HG02852 (cell line): ENCODE data around the gene SLC22A23.

Source experiments
- ATAC-seq: cut with Tn5 transposase; IDR thresholded peaks from one replicate; pipeline ENCODE4 v1.9.1; 2021; ENCODE audit warnings: mild to moderate bottlenecking, moderate library complexity; ENCODE audit not compliant: unreplicated experiment

Gene SLC22A23

DNA sequence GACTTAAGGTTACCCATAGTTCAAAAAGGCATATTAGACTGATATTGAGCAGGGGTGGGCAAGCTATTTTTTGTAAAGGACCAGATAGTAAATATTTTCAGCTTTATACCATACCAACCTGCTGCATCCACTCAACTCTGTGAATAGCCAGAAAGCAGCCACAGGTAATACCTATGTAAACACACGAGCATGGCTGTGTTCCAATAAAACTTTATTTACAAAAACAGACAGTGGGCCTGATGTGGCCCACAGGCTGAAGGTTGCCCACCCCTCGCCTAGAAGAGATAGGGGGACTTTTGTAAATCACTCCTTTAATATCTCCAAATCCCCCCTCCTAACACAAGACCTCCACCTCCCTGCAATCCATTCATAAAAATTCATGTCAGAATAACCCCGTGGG lies 133.7 kb downstream of the SLC22A23 start:
- no peak for ATAC-seq

DNA sequence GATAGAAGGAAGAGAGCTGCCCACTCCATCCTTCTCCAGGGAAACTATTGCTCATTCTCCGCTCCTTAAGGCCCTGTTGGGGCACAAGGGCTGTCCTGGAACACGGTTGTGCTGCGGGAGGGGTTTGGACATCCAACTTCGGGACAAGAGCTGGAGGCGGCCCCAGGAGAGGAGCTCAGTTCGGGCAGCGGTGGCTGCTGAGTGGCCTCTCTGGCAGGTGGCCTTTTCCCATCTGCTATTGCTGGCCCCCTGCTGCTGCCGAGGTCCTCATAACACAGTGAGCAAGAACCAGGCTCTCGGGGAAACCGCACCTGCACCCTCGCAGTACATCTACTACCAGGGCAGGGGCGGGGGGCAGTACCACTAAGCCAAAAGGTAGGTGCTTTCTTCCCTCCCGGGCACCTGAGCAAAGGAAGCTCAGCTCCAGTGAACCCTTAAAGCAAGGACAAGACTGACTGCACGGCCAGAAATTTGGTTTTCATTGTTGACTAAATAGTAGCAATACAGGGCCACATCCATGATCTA lies 134.4 kb downstream of the SLC22A23 start:
- ATAC-seq = no peak

DNA sequence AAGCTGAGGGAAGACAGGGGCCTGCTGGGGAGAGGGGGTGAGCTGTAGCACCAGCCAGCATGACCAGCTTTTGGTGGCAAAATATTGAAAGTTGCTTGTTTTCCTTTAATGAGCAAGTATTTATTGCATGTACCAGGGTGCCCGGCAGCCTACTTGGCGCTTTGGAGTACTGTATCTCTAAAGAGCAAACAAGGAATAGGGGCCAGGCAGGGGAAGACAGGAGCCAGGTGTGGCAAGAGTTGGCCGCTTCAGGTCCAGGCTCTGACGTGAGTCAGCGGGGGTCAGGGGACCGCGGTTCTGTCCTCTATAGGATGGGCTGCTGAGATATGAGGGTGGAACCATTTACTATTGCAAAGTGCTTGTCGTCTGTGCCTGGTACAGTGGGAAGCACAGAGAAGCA lies 135.0 kb downstream of the SLC22A23 start:
- ATAC-seq = no peak

DNA sequence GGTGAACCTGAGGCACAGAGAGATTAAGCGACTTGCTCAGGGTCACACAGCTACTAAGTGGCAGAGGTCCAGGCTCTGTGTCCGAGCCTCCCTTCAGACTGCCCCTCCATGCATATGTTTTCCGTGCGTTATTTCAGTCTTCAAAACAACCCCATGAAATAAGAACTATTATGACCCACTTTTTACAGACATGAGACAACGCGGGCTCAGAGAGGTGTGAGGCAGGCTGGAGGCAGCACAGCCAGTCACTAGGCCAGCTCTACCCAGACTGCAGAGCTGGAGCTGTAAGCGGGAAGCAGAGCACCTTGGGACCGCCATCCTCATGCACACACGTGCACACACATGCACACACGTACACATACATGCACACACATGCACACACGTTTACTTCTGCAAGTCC lies 135.8 kb downstream of the SLC22A23 start:
- no peak for ATAC-seq

DNA sequence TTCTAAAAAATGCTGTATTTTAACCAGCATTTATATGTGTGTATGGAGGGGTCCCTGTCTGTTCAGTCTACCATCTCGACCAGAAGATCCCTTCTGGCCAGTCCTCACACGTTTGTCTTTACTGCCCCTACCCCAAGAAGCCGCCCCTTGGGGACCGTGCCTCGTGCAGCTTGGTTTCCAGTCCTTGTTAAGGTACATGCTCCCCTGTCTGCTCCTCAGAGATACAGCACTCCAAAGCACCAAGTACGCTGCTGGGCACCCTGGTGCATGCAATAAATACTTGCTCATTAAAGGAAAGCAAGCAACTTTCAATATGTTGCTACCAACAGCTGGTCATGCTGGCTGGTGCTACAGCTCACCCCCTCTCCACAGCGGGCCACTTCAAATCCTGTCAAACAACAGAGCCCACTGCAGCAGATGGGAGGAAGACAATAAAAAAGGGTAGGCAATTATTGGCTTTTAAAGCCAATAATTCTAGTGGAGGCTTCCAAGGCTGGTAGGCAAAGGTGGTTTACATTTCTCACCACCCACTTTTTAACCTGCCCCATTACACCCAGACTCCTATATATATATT lies 136.5 kb downstream of the SLC22A23 start:
- no peak for ATAC-seq

DNA sequence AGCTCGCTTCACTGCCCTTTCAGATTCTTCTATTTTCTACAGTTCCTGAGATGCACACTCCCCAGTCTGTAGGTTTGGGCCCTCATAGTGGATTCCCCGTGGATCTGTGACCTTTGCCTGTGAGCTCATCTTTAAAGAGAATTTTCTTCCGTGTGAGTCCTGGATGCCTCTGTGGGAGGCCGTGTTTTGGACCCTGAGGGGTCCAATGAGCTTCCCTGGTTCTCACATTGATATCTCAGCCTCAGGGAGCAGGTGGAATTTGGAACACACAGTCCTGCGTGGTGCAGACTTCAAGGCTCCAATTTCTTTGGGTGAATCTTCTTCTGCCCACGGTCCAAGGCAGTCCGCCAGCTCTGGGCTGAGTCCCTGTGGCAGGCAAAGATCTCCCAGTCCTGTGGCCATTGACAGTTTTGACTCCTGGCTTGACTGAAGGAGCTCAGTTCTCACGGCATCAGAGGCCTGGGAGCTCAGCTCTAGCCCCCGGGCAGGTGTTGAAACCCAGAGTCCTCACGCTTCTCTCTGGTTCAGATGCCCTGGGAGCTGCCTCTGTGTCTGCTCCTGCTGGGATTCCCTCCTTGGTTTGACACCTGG lies 137.1 kb downstream of the SLC22A23 start:
- no peak for ATAC-seq

DNA sequence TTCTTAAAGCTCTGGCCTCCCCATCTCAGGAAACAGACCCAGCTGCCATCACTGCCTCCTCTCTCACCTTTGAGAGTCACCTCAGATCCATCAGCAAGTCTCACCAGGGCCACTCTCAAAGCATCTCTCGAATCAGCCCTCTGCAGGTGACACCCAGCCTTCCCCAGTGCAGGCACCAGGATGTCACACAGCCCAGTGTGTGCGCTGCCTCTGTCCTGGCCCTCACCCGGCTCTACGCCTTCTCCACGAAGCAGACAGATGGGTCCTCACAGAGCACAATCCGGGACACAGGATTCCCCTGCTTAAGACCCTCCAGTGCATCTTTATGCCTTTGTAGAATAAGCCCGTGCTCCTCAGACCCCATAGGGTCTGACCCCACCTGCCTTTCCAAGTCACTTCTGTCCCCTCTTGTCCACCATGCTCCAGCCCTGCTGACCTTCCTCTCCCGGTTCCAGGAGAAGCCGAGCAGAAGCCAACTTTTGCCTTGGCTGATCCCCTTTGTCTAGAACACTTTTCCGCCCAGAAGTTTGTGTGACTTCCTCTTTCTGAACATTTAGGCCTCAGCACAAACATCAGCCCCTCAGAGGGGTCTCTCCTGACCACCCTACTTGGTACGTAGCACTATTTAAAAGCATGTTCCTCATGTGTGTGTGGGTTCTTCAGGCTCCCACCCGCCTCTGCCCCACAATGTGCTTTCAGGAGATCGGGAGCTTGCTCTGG lies 137.9 kb downstream of the SLC22A23 start:
- ATAC-seq = no peak

DNA sequence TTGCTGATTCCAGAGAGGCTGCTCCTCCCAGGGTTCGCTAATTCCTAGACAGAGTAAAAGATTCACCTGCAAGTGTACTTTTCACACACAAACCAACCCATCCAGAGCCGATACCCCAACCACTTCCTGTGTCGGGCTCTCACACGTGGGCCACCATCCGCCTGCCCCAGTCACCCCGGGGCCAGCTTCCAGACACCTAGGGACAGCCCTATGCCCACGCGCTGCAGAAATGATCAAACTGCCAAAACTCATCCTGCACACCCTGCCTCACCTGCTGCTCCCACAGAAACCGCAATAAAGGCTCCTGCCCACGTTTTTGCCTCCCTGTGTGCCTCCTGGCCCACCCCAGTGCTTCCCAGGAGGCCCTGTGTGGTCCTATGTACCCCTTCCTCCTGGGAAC lies 138.6 kb downstream of the SLC22A23 start:
- no peak for ATAC-seq

DNA sequence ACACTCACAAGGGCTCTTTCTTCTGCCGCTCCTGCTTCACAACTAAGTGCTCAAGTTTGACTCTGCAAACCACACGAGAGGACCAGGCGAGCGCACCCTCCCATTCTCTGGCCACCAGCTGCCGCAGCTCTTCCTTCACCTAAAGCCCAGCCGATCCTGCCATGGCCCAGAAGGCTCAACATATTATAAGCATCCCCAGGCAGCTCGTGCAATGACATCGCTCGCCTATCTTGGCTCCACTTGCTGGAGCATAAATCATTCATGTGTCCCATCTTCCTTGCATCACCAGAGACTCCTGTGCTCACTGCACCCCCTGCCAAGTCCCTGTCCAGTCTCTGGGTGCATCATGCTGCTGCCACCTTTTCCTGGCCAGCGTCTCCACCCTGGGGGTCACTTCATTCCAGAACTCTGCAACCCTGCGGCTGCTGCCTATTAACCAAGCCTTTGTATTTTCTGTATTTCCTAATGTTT lies 139.1 kb downstream of the SLC22A23 start:
- ATAC-seq = no peak

DNA sequence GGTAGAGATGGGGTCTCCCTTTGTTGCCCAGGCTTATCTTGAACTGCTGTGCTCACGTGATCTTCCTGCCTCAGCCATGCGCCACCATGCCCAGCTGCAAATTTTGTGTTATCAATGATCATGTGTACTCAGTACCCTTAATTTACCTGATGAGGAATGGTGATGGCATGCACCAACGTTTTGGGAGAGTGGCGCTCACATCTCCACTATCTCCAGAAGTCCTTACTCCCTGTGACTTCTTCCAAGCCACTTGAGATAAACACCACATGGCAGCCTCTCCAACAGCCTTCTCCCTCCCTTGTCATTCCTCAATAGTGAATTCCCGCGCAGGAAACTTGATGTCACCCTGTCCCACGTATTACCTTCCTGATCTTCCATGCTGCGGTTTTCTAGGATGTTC lies 140.0 kb downstream of the SLC22A23 start:
- ATAC-seq = no peak

DNA sequence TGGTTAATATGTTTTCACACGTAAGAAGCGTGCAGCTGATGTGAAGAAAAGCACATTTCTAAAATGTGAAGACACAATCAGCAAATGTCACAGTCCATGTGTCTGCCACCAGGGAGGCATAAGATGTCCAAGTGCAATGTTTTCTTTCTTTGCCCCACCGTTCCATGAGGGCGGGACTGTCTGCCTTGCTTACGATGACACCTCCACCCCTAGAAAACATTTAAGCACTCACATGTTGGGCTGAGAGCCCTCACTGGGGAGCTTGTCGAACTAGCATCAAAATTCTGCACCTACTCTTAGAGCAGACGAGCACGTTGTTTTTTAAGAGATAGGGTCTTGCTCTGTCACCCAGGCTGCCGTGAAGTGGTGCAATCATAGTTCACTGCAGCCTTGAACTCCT lies 140.5 kb downstream of the SLC22A23 start:
- ATAC-seq = no peak

DNA sequence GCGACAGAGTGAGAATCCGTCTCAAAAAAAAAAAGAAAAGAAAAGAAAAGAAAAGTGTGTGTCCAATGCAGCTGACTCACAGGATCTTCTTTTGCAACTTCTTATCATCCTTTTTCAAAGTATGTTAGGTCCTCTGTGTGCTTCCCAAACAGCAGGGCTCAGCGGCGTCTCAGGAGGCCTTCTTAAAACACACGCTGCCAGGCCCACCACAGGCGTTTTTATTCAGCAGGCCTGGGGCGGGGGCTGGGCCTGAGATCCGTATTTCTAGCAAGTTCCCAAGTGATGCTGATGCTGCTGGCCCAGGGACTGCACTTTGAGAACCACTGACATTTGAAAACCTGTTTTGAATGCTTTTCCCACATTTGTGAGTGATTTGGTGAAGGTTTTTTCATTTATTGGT lies 141.0 kb downstream of the SLC22A23 start:
- ATAC-seq = no peak

DNA sequence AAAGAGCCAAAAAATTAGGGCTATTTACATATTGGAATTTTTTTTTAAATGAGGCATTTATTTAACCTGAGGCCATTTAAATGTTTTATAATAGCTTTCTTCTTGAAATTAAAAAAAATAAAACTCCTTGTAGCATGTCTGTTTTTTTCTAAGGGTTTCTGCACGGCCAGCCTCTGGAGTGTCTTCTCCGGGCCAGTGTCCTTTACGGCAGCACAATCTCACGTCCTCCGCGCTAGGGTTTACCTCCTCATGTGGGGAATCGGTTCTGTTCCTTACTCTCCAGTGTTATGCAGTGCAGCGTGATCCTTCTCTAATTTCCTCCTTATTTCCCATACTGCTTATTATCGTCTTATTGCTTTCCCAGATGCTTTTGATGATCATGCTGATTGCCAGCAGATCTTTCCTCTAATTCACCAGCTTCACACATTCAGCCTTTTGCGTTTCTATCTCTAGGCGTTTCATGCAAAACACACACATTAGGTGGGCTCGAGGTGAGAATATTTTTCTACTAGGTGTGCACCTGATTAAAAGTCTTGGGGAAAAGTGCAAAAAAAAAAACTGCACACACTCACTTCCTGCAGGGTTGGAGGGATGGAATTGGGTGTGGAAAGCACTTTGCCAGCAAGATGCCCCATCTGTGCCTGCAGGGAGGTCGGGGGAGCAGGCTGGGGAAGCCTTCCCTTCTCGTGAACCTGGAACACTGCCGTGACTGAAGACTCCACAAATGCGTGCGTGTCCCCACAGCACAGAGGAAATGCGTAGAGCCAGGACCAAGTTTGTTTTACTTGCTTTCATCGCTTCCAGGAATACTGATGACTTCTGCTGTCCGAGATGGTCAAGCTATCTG lies 142.0 kb downstream of the SLC22A23 start:
- no peak for ATAC-seq

DNA sequence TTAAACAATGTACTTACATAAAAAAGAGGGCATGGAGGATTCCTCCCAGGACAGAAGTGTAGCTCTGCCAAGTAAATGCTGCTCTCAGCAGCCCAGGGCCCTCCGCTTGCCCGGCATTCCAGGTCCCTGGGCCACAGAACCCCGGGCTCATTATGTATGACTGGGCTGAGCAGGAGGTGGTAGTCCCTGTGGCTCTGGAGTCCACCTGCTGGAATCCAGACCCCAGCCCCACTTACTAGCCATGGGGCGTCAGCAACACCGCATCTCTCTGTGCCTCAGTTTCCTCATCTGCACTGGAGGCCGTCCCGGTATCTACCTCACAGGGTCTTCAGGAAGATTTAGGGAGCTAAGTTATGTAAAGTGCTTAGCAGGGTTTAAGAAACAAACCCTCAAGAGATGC lies 142.7 kb downstream of the SLC22A23 start:
- ATAC-seq = no peak

DNA sequence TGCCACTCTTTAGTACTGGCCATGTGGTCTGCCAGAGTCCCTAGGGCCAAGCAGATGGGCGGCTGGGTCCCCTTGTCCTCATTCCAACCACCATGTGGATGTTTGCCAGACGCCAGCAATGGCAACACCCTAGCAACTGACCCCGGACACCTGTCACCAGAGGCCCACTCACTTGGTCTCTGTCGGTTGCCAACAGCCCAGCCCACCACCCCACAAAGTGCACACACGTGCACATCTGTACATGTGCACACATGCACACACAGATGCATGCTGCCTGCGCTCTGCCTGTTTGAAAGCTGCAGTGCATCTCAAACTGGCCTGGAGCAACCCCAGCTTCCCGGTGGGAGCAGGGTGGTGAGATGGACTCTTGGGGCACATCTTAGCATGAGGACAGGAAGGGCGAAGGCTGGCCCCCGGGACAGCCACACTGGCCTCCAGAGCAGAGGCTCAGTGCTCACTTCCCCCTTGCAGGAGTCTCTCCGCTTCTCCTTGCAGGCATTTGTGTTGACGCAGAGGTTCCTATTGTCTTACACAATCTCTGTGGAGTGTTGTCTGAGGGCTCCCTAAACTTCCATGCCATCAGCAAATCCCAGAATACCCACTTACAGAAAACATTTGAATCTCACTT lies 144.1 kb downstream of the SLC22A23 start:
- ATAC-seq = no peak

DNA sequence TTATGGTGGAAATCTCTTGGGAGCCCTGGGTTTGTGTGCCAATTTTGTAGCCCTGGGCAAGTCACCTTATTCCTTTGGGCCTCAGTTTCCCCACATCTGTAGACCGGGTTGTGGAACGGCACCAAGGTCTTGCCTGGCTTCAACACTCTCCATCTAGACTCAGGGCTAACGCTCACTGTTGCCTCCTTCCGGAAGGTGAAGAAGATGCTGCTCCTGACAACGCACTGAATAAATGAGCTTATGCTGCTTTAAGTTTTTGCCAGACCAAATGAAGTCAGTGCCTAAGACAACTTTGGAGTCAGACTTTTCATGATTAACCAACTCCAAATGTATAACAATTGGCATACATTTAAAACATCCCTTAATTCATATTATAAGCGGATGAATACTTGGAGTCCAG lies 145.0 kb downstream of the SLC22A23 start:
- no peak for ATAC-seq

DNA sequence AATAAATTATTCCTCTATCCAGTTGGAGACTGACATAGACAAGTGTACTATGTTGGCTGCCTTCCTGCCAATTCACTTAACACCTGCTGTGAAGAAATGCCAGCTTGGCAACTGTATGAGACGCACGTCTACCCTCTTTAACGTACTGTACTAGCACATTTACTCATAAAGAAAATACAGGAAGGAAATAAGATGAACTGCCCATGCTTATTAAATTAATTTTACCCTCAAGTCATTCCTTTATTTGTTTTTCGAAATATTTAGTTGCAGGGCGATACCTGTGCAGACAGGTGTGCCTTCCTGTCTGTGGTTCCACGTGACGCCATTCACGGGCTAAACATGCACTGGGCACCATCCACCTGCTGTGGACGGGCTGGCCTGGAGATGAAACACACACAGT lies 146.1 kb downstream of the SLC22A23 start:
- no peak for ATAC-seq

DNA sequence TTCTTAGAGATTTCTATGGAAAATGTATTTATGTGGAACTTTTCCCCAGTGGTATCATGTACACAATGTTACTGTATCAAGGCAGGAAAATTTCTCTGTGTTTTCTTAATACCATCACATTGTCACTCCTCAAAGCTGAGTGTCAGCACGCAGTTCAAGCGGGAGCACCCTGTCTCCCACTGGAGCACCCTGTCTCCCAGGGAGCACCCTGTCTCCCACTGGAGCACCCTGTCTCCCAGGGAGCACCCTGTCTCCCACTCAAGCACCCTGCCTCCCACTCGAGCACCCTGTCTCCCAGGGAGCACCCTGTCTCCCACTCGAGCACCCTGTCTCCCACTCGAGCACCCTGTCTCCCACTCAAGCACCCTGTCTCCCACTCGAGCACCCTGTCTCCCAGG lies 146.8 kb downstream of the SLC22A23 start:
- no peak for ATAC-seq

DNA sequence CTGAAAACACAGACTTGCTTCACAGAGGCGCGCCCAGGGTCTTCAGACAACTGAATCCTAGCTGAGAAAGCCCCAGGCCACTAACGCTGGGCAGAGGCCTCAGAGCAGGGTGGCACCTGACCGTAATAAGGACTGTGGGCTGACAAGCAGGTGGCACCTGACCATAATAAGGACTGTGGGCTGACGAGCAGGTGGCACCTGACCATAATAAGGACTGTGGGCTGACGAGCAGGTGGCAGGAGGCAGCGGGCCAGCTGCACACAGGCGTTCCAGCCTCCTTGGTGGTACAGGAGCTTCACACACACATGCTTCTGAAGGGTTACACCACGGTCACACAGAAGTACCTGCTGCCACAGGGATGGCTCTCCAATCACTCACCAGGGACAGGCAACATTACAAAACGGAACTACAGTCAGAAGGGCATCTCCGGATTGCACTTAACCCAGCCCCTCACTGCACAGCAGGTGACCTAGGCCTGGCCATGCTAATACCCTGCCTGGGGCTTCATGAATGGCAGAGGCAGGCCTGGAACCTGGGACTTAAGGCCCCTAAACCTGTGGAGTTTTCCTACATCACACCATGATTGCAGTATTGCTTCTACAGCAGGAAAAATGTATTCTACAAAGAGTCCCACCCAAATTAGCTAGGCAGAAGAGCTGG lies 147.3 kb downstream of the SLC22A23 start:
- ATAC-seq = no peak

DNA sequence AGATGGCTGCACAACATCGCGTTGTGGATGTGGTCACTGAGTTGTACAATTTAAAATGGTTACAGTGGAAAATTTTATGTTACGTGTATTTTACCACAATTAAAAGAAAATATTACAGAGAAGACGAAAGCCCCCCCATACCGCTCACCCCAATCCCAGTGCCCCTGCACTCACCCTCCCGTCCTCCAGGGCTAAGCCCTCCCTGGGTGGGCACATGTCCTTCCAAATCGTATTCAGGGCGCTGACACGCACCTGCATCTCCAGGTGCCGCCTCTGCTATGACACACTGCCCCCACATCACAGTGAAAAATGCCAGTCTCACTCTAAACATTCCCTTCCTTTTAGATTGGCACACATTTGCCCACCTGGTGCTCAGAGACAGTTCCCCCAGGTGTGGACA lies 148.7 kb downstream of the SLC22A23 start:
- ATAC-seq = no peak
